RWPE2 (cell line): ENCODE results near the gene MRTFA.
"Not testable (repeated sequence)": the region's sequence is repeated elsewhere in the genome, so short reads cannot be mapped to it uniquely, and the experiment has no call there.

Experiments used
- ATAC-seq: fragments of 200-7000 bp; cut with Tn5 transposase; 3 replicates; pipeline ENCODE4 v1.9.1; 2021; ENCODE audit warnings: low read depth
- DNase-seq: peaks from one replicate; pipeline ENCODE4 v3.0.0-alpha.2; 2020; ENCODE audit warnings: low spot score
- H3K27ac ChIP-seq: fragments of 450-650 bp; 2 replicates; pipeline ENCODE4 v1.5.1; 2017; ENCODE audit warnings: mild to moderate bottlenecking; ENCODE audit not compliant: poor library complexity, severe bottlenecking
- H3K27me3 ChIP-seq: fragments of 250-450 bp; sonication (Bioruptor Pico); 2 replicates; pipeline ENCODE4 v1.5.1; 2021; ENCODE audit warnings: mild to moderate bottlenecking, moderate library complexity; ENCODE audit not compliant: insufficient read depth, poor library complexity, severe bottlenecking
- H3K36me3 ChIP-seq: fragments of 250-450 bp; sonication (Bioruptor Pico); 2 replicates; pipeline ENCODE4 v1.5.1; 2020; ENCODE audit warnings: low read depth, mild to moderate bottlenecking, moderate library complexity
- H3K4me1 ChIP-seq: fragments of 250-450 bp; sonication (Bioruptor Pico); 2 replicates; pipeline ENCODE4 v1.5.1; 2021; ENCODE audit warnings: mild to moderate bottlenecking, moderate library complexity; ENCODE audit not compliant: insufficient read depth, poor library complexity, severe bottlenecking
- H3K4me3 ChIP-seq: fragments of 250-450 bp; sonication (Bioruptor Pico); 2 replicates; pipeline ENCODE4 v1.5.1; 2021; ENCODE audit warnings: mild to moderate bottlenecking, moderate library complexity; ENCODE audit not compliant: severe bottlenecking
- H3K9me3 ChIP-seq: fragments of 250-450 bp; sonication (Bioruptor Pico); 2 replicates; pipeline ENCODE4 v1.5.1; 2021; ENCODE audit warnings: mild to moderate bottlenecking, moderate library complexity; ENCODE audit not compliant: severe bottlenecking
- CTCF ChIP-seq: fragments of 450-650 bp; IDR thresholded peaks from one replicate; pipeline ENCODE4 v1.5.1; 2017; ENCODE audit warnings: mild to moderate bottlenecking, moderate library complexity; ENCODE audit not compliant: poor library complexity, severe bottlenecking

The MRTFA gene

GRCh38 chr22:40541300-40541699 is 95.2 kb downstream of the MRTFA start:
- no peaks in the 10 kb centered on the region for H3K9me3 ChIP-seq
- peak overlapping the region; percentile 85 for H3K27ac ChIP-seq
- H3K36me3 ChIP-seq, result no peaks in the 10 kb centered on the region; the same call in 1 of the 2 replicates
- DNase-seq (peak; percentile 81), ATAC-seq (peak; percentile 99)
- TF ChIP-seq CTCF, result no peak
- H3K4me3 ChIP-seq, result no peak overlapping the region
- H3K27me3 ChIP-seq, result no peaks in the 10 kb centered on the region
- peaks cover 36% of the 10 kb centered on the region for H3K4me1 ChIP-seq

- H3K27me3 ChIP-seq, result no peaks in the 10 kb centered on the region
- peaks cover 40% of the 10 kb centered on the region for H3K4me1 ChIP-seq
- DNase-seq (no peak), ATAC-seq (no peak)
- no peak for TF ChIP-seq CTCF
- no peak overlapping the region for H3K4me3 ChIP-seq
- H3K9me3 ChIP-seq, result no peaks in the 10 kb centered on the region
- peak overlapping the region; percentile 85 for H3K27ac ChIP-seq
- H3K36me3 ChIP-seq, result no peaks in the 10 kb centered on the region; the same call in 1 of the 2 replicates
These were observed 96.3 kb downstream of the MRTFA start for GRCh38 chr22:40540265-40540664.

- not testable (repeated sequence) for H3K36me3 ChIP-seq, DNase-seq, H3K4me3 ChIP-seq, H3K27me3 ChIP-seq, H3K9me3 ChIP-seq, ATAC-seq
- H3K4me1 ChIP-seq, result peaks cover 52% of the 10 kb centered on the region
- peak overlapping the region; percentile 89 for H3K27ac ChIP-seq
These were observed 100.4 kb downstream of the MRTFA start for GRCh38 chr22:40536149-40536548.

- Histone ChIP-seq H3K9me3 (no peaks in the 10 kb centered on the region), H3K4me3 (no peak overlapping the region), H3K36me3 (no peaks in the 10 kb centered on the region), H3K27me3 (no peaks in the 10 kb centered on the region), H3K27ac (peak overlapping the region; percentile 89), H3K4me1 (peaks cover 47% of the 10 kb centered on the region)
- ATAC-seq (no peak), DNase-seq (no peak)
- TF ChIP-seq CTCF, result no peak
These were observed 100.9 kb downstream of the MRTFA start for GRCh38 chr22:40535642-40536041.

- H3K27ac ChIP-seq, result peak overlapping the region; percentile 89
- H3K4me1 ChIP-seq, result peaks cover 42% of the 10 kb centered on the region
- ATAC-seq, result no peak
These were observed 101.4 kb downstream of the MRTFA start for GRCh38 chr22:40535189-40535512.

More at GRCh38 chr22:40535189-40535512, 101.4 kb downstream of the MRTFA start:
- Histone ChIP-seq H3K36me3 (no peaks in the 10 kb centered on the region), H3K4me3 (no peak overlapping the region), H3K27me3 (no peaks in the 10 kb centered on the region), H3K9me3 (no peaks in the 10 kb centered on the region)
- no peak for TF ChIP-seq CTCF
- DNase-seq, result no peak
